Endothelial cell of umbilical vein (primary cell): ENCODE results near the gene LIX1. TPM values are rescaled to one million over a fixed set of nuclear protein-coding genes. Genes with fewer than 3 reads are reported as not detected.

Source experiments
- BruUV-seq: library from RNA; stranded (reverse); fragments of 400-500 nt; replicated peaks from 2 replicates; lab custom pipeline; 2021; lab: Mats Ljungman, UMichigan
- CTCF ChIA-PET: fragments of 300-600, 350-600 bp; sonication (Branson Sonifier 250); formaldehyde crosslinking; loops from one replicate; lab custom pipeline; 2021; ENCODE audit warnings: antibody characterized with exemption, inconsistent platforms; lab: Charles Lee
- POLR2A ChIA-PET: fragments of 300-600, 350-600 bp; sonication (Branson Sonifier 250); formaldehyde crosslinking; loops from one replicate; lab custom pipeline; 2021; ENCODE audit warnings: antibody characterized with exemption, inconsistent platforms; lab: Charles Lee
- DNase-seq: peaks from one replicate; pipeline ENCODE4 v3.0.0-alpha.2; 2011; ENCODE audit warnings: low read depth, low spot score
- FAIRE-seq: peaks from 2 replicates; lab custom pipeline; 2011; peaks lifted over from hg19 to GRCh38; lab: Jason Lieb, UNC
- H2AFZ ChIP-seq: 2 replicates; pipeline ENCODE4 v1.6.0; 2012; ENCODE audit warnings: low read depth, low read length, control low read depth, inconsistent platforms
- H3K27ac ChIP-seq: 2 replicates; pipeline ENCODE4 v1.5.1; 2011; ENCODE audit warnings: low read depth, mild to moderate bottlenecking, control low read depth, low read length, moderate library complexity; ENCODE audit not compliant: insufficient read depth
- H3K27me3 ChIP-seq, 2 experiments: 2 replicates each; pipeline versions ENCODE4 v1.6.0 to v1.6.1; 2011; ENCODE audit warnings: low read length in 2 of 2, mixed read lengths in 1 of 2; ENCODE audit not compliant: control insufficient read depth in 2 of 2, insufficient read depth in 2 of 2
- H3K36me3 ChIP-seq, 2 experiments: 2 replicates in 1 of 2; 3 replicates in 1 of 2; pipeline ENCODE4 v1.5.1; 2011; ENCODE audit warnings: low read length in 2 of 2, mild to moderate bottlenecking in 1 of 2, moderate library complexity in 1 of 2; ENCODE audit not compliant: control insufficient read depth in 2 of 2, insufficient read depth in 2 of 2; ENCODE audit errors: extremely low read depth in 1 of 2
- H3K4me1 ChIP-seq: 3 replicates; pipeline ENCODE4 v1.5.1; 2011; ENCODE audit warnings: mild to moderate bottlenecking, low read length; ENCODE audit not compliant: control insufficient read depth, insufficient read depth; ENCODE audit errors: extremely low read depth
- H3K4me2 ChIP-seq: 2 replicates; pipeline ENCODE4 v1.6.1; 2011; ENCODE audit warnings: low read length, control low read depth, mixed read lengths; ENCODE audit not compliant: insufficient read depth
- H3K4me3 ChIP-seq, 3 experiments: fragments of 200-600 bp in 1 of 3; sonication (generic), shearing (Covaris generic) in 1 of 3; replicated peaks in 1 of 3; 2 replicates each; pipeline ENCODE4 v1.5.1; 2011 to 2016; ENCODE audit warnings: control low read depth in 3 of 3, low read length in 3 of 3, mild to moderate bottlenecking in 2 of 3, inconsistent platforms in 1 of 3, low read depth in 1 of 3, moderate library complexity in 1 of 3; ENCODE audit not compliant: insufficient read depth in 1 of 3
- H3K79me2 ChIP-seq: 2 replicates; pipeline ENCODE4 v1.6.0; 2012; ENCODE audit warnings: low read length, inconsistent platforms; ENCODE audit not compliant: control insufficient read depth, insufficient read depth
- H3K9ac ChIP-seq: replicated peaks from 2 replicates; pipeline ENCODE3; 2011; ENCODE audit warnings: low read length, control low read depth; ENCODE audit not compliant: insufficient read depth; ENCODE audit errors: extremely low read depth
- H3K9me1 ChIP-seq: replicated peaks from 3 replicates; pipeline ENCODE4 v1.6.0; 2011; ENCODE audit warnings: mild to moderate bottlenecking, low read length; ENCODE audit not compliant: control insufficient read depth, insufficient read depth; ENCODE audit errors: extremely low read depth
- H3K9me3 ChIP-seq: replicated peaks from 2 replicates; pipeline ENCODE4 v1.5.1; 2012; ENCODE audit warnings: low read length, inconsistent platforms; ENCODE audit not compliant: control insufficient read depth, insufficient read depth
- H4K20me1 ChIP-seq: replicated peaks from 2 replicates; pipeline ENCODE3; 2011; ENCODE audit warnings: mild to moderate bottlenecking, low read length; ENCODE audit not compliant: control insufficient read depth, insufficient read depth; ENCODE audit errors: extremely low read depth
- EZH2 ChIP-seq: IDR thresholded peaks from 2 replicates; pipeline ENCODE4 v1.6.1; 2012; ENCODE audit warnings: borderline replicate concordance, low read depth, mild to moderate bottlenecking, moderate library complexity, low read length, inconsistent platforms; ENCODE audit not compliant: severe bottlenecking
- FOS ChIP-seq: IDR thresholded peaks from 2 replicates; pipeline ENCODE4 v1.6.1; 2011; ENCODE audit warnings: mild to moderate bottlenecking, low read length, moderate library complexity, borderline replicate concordance; ENCODE audit not compliant: insufficient read depth
- GATA2 ChIP-seq: IDR thresholded peaks from 2 replicates; pipeline ENCODE4 v1.7.0; 2011; ENCODE audit warnings: low read depth, mild to moderate bottlenecking, moderate library complexity, mixed read lengths, low read length; ENCODE audit not compliant: insufficient read length, insufficient read depth
- JUN ChIP-seq: IDR thresholded peaks from 2 replicates; pipeline ENCODE4 v1.6.1; 2011; ENCODE audit warnings: borderline replicate concordance, low read depth; ENCODE audit not compliant: insufficient read length, insufficient read depth
- MYC ChIP-seq: IDR thresholded peaks from one replicate; pipeline ENCODE4 v1.6.1; 2011; ENCODE audit warnings: mild to moderate bottlenecking, low read depth, low read length
- POLR2A ChIP-seq: IDR thresholded peaks from 2 replicates; pipeline ENCODE4 v1.6.1; 2012; ENCODE audit warnings: low read depth, mild to moderate bottlenecking, control low read depth, low read length
- POLR2AphosphoS5 ChIP-seq: IDR thresholded peaks from 2 replicates; pipeline ENCODE4 v1.6.1; 2012; ENCODE audit warnings: low read depth, mild to moderate bottlenecking, control low read depth, low read length, moderate library complexity; ENCODE audit not compliant: insufficient read depth
- dilution Hi-C: fragments of 300-500 bp; cut with MboI; formaldehyde crosslinking; loops from one replicate; pipeline ENCODE4 v1.15.0; 2019; ENCODE audit warnings: low sequenced_read_pairs; ENCODE audit not compliant: extremely low pct_ligation_motif_present
- intact Hi-C: fragments of 100-400 bp; cut with micrococcal nuclease; formaldehyde crosslinking; loops from one replicate; pipeline ENCODE4 v1.10.0; 2022
- polyA plus RNA-seq, 4 experiments: library from polyadenylated mRNA; depleted of rRNA in 3 of 4; stranded (reverse) in 3 of 4; unstranded in 1 of 4; fragments of >200 nt; gene quantifications; 2 replicates each; pipeline versions ENCODE4 v1.2.1 to v1.2.3, GENCODE V29; 2011 to 2012; ENCODE audit warnings: missing spikeins in 1 of 4
- total RNA-seq: library from RNA; stranded (reverse); gene quantifications from 2 replicates; pipeline ENCODE4 v1.2.3, GENCODE V29; 2021
- TF ChIP-seq, protein P1 (sequence below), 2 donors: IDR thresholded peaks; 1 replicate in 1 of 2; 2 replicates in 1 of 2; pipeline ENCODE4 v1.5.1; 2011; ENCODE audit warnings: low read length in 2 of 2, mild to moderate bottlenecking in 2 of 2, moderate library complexity in 2 of 2, control low read depth in 1 of 2, inconsistent platforms in 1 of 2, low read depth in 1 of 2; ENCODE audit not compliant: insufficient read depth in 1 of 2; ENCODE audit errors: extremely low read depth in 1 of 2
- TF ChIP-seq, protein P2 (sequence below): IDR thresholded peaks from 2 replicates; pipeline ENCODE4 v1.6.1; 2011; ENCODE audit not compliant: insufficient read depth, insufficient read length

Gene LIX1
- total and polyA plus RNA-seq, 2 donors (not counting 3 experiments of a cell fraction or from before 2014, with no cell fraction given): not detected

- Histone ChIP-seq H3K36me3 (no peaks in the 10 kb centered on the region), H3K4me1 (no peaks in the 10 kb centered on the region), H3K9me1 (no peaks in the 10 kb centered on the region), H3K4me2 (no peak overlapping the region), H3K9ac (no peak overlapping the region), H3K4me3 (no peak overlapping the region), H4K20me1 (no peaks in the 10 kb centered on the region), H3K79me2 (no peaks in the 10 kb centered on the region), H3K9me3 (no peaks in the 10 kb centered on the region), H3K27me3 (peaks cover 0 to 5% of the 10 kb centered on the region in 2 experiments), H2AFZ (no peak overlapping the region), H3K27ac (no peak overlapping the region)
- ChIA-PET POLR2A (no interaction called here), CTCF (interaction anchor here (0.8 kb wide), 1 partner anchor 75 kb away, joined by 3 read pairs; no protein-coding TSS in a partner anchor)
- dilution Hi-C loops: no loop called here
- BruUV-seq: no TSS peak
- TF ChIP-seq, protein P1, sequence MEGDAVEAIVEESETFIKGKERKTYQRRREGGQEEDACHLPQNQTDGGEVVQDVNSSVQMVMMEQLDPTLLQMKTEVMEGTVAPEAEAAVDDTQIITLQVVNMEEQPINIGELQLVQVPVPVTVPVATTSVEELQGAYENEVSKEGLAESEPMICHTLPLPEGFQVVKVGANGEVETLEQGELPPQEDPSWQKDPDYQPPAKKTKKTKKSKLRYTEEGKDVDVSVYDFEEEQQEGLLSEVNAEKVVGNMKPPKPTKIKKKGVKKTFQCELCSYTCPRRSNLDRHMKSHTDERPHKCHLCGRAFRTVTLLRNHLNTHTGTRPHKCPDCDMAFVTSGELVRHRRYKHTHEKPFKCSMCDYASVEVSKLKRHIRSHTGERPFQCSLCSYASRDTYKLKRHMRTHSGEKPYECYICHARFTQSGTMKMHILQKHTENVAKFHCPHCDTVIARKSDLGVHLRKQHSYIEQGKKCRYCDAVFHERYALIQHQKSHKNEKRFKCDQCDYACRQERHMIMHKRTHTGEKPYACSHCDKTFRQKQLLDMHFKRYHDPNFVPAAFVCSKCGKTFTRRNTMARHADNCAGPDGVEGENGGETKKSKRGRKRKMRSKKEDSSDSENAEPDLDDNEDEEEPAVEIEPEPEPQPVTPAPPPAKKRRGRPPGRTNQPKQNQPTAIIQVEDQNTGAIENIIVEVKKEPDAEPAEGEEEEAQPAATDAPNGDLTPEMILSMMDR (IDR thresholded peaks at IDR 0.05; ENCODE audit: extremely low read depth in 1 of 2, insufficient read depth in 1 of 2, low read depth in 1 of 2, low read length in 2 of 2): no peak
- TF ChIP-seq, protein P2, sequence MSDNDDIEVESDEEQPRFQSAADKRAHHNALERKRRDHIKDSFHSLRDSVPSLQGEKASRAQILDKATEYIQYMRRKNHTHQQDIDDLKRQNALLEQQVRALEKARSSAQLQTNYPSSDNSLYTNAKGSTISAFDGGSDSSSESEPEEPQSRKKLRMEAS: no peak
- TF ChIP-seq POLR2AphosphoS5 (no peak), EZH2 (no peak), JUN (no peak), GATA2 (no peak), FOS (no peak), MYC (no peak), POLR2A (no peak)
- no peak for DNase-seq
- intact Hi-C loops: no loop called here
- FAIRE-seq: no peak
Measured at GRCh38 chr5:97072696-97073095, 69.7 kb downstream of the LIX1 start.
